ENCODE data around the gene HIVEP3.
A peak's percentile ranks its signal among the peaks of the same experiment; 100 is the strongest.

Gene HIVEP3

DNA sequence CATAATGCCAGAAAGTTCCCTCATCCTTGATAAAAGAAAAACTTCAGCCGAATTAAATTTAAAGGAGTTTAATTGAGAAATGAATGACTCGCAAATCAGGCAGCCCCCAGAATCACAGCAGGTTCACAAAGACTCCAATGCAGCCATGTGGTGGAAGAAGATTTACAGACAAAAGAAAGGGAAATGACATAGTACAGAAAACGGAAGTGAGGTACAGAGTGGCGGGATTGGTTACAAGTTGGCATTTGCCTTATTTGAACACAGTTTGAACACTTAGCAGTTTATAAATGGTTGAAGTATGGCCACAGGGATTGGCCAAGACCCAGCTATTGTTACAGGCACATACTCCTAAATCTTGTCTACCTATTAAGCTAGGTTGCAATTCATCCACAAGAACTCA lies 46.6 kb downstream of the HIVEP3 start:
- Histone ChIP-seq H3K27ac (ENCODE audit: extremely low read depth, low read depth, low read length) (no peak overlapping the region), H3K36me3 (ENCODE audit: control insufficient read depth in 2 of 2, insufficient read depth in 1 of 2, low read length in 2 of 2) (no peaks in the 10 kb centered on the region), H3K9me3 (ENCODE audit: control insufficient read depth, insufficient read depth, low read depth, low read length) (no peaks in the 10 kb centered on the region), H3K4me1 (ENCODE audit: control insufficient read depth, insufficient read depth, low read length) (peaks cover 4% of the 10 kb centered on the region; the same call in 1 of the 2 replicates), H3K4me3 (ENCODE audit: low read depth, low read length) (no peak overlapping the region)
- TF ChIP-seq, protein P1, sequence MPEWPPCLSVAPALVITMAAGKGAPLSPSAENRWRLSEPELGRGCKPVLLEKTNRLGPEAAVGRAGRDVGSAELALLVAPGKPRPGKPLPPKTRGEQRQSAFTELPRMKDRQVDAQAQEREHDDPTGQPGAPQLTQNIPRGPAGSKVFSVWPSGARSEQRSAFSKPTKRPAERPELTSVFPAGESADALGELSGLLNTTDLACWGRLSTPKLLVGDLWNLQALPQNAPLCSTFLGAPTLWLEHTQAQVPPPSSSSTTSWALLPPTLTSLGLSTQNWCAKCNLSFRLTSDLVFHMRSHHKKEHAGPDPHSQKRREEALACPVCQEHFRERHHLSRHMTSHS (tag by site-specific recombination; IDR thresholded peaks at IDR 0.05): no peak
- TF ChIP-seq SALL2 (tag by site-specific recombination; IDR thresholded peaks at IDR 0.05; ENCODE audit: borderline replicate concordance) (no peak), ZNF549 (tag by site-specific recombination; IDR thresholded peaks at IDR 0.05) (no peak), KLF10 (tag by site-specific recombination; IDR thresholded peaks at IDR 0.05) (no peak), KLF7 (tag by site-specific recombination; IDR thresholded peaks at IDR 0.05; ENCODE audit: borderline replicate concordance) (no peak)
- TF ChIP-seq, protein P2, sequence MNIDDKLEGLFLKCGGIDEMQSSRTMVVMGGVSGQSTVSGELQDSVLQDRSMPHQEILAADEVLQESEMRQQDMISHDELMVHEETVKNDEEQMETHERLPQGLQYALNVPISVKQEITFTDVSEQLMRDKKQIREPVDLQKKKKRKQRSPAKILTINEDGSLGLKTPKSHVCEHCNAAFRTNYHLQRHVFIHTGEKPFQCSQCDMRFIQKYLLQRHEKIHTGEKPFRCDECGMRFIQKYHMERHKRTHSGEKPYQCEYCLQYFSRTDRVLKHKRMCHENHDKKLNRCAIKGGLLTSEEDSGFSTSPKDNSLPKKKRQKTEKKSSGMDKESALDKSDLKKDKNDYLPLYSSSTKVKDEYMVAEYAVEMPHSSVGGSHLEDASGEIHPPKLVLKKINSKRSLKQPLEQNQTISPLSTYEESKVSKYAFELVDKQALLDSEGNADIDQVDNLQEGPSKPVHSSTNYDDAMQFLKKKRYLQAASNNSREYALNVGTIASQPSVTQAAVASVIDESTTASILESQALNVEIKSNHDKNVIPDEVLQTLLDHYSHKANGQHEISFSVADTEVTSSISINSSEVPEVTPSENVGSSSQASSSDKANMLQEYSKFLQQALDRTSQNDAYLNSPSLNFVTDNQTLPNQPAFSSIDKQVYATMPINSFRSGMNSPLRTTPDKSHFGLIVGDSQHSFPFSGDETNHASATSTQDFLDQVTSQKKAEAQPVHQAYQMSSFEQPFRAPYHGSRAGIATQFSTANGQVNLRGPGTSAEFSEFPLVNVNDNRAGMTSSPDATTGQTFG (tag by site-specific recombination; IDR thresholded peaks at IDR 0.05; ENCODE audit: borderline replicate concordance): no peak
- ChIA-PET CTCF (no interaction called here), POLR2A (no interaction called here)

- Histone ChIP-seq H3K36me3 (ENCODE audit: control insufficient read depth in 2 of 2, insufficient read depth in 1 of 2, low read length in 2 of 2) (no peaks in the 10 kb centered on the region), H3K4me3 (ENCODE audit: low read depth, low read length) (no peak overlapping the region), H3K27ac (ENCODE audit: extremely low read depth, low read depth, low read length) (no peak overlapping the region), H3K9me3 (ENCODE audit: control insufficient read depth, insufficient read depth, low read depth, low read length) (no peaks in the 10 kb centered on the region), H3K4me1 (ENCODE audit: control insufficient read depth, insufficient read depth, low read length) (peaks cover 4% of the 10 kb centered on the region; the same call in 1 of the 2 replicates)
- ChIA-PET CTCF (interaction anchor here (0.6 kb wide), 1 partner anchor 11 kb away, joined by 3 read pairs; no protein-coding TSS in a partner anchor), POLR2A (no interaction called here)
- TF ChIP-seq SP3 (tag by site-specific recombination; IDR thresholded peaks at IDR 0.05) (peak; percentile 43; the same call in 1 of the 2 replicates), ZBTB48 (tag by site-specific recombination; IDR thresholded peaks at IDR 0.05) (peak; percentile 81), ZNF558 (tag by site-specific recombination; IDR thresholded peaks at IDR 0.05) (peak; percentile 92), HOXC10 (CRISPR knock-in tag; IDR thresholded peaks at IDR 0.05) (no peak), ZNF645 (tag by site-specific recombination; IDR thresholded peaks at IDR 0.05) (no peak), ZBTB49 (tag by site-specific recombination; IDR thresholded peaks at IDR 0.05; ENCODE audit: low read depth) (no peak), ZNF639 (tag by site-specific recombination; IDR thresholded peaks at IDR 0.05) (peak; percentile 99), ZNF214 (tag by site-specific recombination; IDR thresholded peaks at IDR 0.05; ENCODE audit: borderline replicate concordance) (no peak), BCL11A (tag by site-specific recombination; IDR thresholded peaks at IDR 0.05; ENCODE audit: low read depth) (peak; percentile 99), ZNF132 (tag by site-specific recombination; IDR thresholded peaks at IDR 0.05; ENCODE audit: borderline replicate concordance) (no peak), GLIS2 (tag by site-specific recombination; IDR thresholded peaks at IDR 0.05) (peak; percentile 73), ZNF114 (tag by site-specific recombination; IDR thresholded peaks at IDR 0.05) (no peak)
- TF ChIP-seq, protein P3, sequence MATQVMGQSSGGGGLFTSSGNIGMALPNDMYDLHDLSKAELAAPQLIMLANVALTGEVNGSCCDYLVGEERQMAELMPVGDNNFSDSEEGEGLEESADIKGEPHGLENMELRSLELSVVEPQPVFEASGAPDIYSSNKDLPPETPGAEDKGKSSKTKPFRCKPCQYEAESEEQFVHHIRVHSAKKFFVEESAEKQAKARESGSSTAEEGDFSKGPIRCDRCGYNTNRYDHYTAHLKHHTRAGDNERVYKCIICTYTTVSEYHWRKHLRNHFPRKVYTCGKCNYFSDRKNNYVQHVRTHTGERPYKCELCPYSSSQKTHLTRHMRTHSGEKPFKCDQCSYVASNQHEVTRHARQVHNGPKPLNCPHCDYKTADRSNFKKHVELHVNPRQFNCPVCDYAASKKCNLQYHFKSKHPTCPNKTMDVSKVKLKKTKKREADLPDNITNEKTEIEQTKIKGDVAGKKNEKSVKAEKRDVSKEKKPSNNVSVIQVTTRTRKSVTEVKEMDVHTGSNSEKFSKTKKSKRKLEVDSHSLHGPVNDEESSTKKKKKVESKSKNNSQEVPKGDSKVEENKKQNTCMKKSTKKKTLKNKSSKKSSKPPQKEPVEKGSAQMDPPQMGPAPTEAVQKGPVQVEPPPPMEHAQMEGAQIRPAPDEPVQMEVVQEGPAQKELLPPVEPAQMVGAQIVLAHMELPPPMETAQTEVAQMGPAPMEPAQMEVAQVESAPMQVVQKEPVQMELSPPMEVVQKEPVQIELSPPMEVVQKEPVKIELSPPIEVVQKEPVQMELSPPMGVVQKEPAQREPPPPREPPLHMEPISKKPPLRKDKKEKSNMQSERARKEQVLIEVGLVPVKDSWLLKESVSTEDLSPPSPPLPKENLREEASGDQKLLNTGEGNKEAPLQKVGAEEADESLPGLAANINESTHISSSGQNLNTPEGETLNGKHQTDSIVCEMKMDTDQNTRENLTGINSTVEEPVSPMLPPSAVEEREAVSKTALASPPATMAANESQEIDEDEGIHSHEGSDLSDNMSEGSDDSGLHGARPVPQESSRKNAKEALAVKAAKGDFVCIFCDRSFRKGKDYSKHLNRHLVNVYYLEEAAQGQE (tag by site-specific recombination; IDR thresholded peaks at IDR 0.05): no peak
- TF ChIP-seq, protein P4, sequence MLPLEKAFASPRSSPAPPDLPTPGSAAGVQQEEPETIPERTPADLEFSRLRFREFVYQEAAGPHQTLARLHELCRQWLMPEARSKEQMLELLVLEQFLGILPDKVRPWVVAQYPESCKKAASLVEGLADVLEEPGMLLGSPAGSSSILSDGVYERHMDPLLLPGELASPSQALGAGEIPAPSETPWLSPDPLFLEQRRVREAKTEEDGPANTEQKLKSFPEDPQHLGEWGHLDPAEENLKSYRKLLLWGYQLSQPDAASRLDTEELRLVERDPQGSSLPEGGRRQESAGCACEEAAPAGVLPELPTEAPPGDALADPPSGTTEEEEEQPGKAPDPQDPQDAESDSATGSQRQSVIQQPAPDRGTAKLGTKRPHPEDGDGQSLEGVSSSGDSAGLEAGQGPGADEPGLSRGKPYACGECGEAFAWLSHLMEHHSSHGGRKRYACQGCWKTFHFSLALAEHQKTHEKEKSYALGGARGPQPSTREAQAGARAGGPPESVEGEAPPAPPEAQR (tag by site-specific recombination; IDR thresholded peaks at IDR 0.05): no peak
These were observed 48.6 kb downstream of the HIVEP3 start for GRCh38 chr1:41870076-41870562.

Data from HEK293 (cell line).